Activated T-helper 1 cell treated with anti-CD3 and anti-CD28 coated beads, Interleukin-12 subunit alpha, Interleukin-12 subunit beta, Interleukin-2, Interleukin-4 antibody, amounts not matched to agents 30 ng/mL and 10 ng/mL and 1 ng/mL, durations not matched to agents 14 hours and 24 hours and 36 hours (primary cell): ENCODE data around the gene NFIC. TPM values are rescaled to one million over a fixed set of nuclear protein-coding genes. Genes with fewer than 3 reads are reported as not detected.
"Not testable (repeated sequence)": the region's sequence is repeated elsewhere in the genome, so short reads cannot be mapped to it uniquely, and the experiment has no call there.

Source experiments
- DNase-seq: peaks from one replicate; pipeline ENCODE4 v3.0.0; 2021; ENCODE audit warnings: low spot score
- H3K27ac Mint-ChIP-seq: one replicate; pipeline ENCODE4 v1.8.0; 2021; ENCODE audit warnings: mild to moderate bottlenecking, mixed read lengths
- H3K27me3 Mint-ChIP-seq: one replicate; pipeline ENCODE4 v1.8.0; 2022; ENCODE audit warnings: mild to moderate bottlenecking, moderate library complexity, mixed read lengths; ENCODE audit not compliant: insufficient read depth
- H3K36me3 Mint-ChIP-seq: one replicate; pipeline ENCODE4 v1.8.0; 2021; ENCODE audit warnings: low read depth, mixed read lengths
- H3K4me1 Mint-ChIP-seq: one replicate; pipeline ENCODE4 v1.8.0; 2021; ENCODE audit warnings: low read depth, mixed read lengths
- H3K4me3 Mint-ChIP-seq: one replicate; pipeline ENCODE4 v1.8.0; 2021; ENCODE audit warnings: mild to moderate bottlenecking, moderate library complexity, mixed read lengths
- H3K9me3 Mint-ChIP-seq: one replicate; pipeline ENCODE4 v1.8.0; 2021; ENCODE audit warnings: mixed read lengths
- intact Hi-C: fragments of 100-400 bp; cut with micrococcal nuclease; formaldehyde crosslinking; loops from one replicate; pipeline ENCODE4 v1.15.1; 2024
- total RNA-seq: library from RNA; stranded (reverse); gene quantifications from 2 replicates; pipeline ENCODE4 v1.2.3, GENCODE V29; 2022

NFIC gene
- total RNA-seq, 1 donor from 2014 or later: 18.7 TPM

DNA sequence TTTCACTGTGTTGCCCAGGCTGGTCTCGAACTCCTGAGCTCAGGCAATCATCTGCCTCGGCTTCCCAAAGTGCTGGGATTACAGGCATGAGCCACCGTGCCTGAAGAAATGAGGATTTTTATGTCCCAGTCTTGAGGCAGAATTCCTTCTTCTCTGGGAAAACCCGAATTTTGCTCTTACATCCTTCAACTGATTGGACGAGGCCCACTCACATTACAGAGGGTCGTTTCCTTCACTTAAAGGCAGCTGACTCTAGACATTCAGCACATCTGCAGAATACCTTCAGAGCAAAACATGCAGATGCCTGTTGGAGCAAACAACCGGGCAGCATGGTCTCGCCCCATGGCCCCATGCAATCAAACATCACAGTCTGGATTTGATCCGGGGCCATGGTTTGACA, 36.3 kb upstream of the NFIC start:
- no peaks in the 10 kb centered on the region for H3K9me3 Mint-ChIP-seq
- no peaks in the 10 kb centered on the region for H3K4me1 Mint-ChIP-seq
- DNase-seq: no peak
- H3K27ac Mint-ChIP-seq: no peak overlapping the region
- no peak overlapping the region for H3K4me3 Mint-ChIP-seq
- H3K36me3 Mint-ChIP-seq: no peaks in the 10 kb centered on the region
- intact Hi-C loops: no loop called here
- H3K27me3 Mint-ChIP-seq: peaks cover 9% of the 10 kb centered on the region

DNA sequence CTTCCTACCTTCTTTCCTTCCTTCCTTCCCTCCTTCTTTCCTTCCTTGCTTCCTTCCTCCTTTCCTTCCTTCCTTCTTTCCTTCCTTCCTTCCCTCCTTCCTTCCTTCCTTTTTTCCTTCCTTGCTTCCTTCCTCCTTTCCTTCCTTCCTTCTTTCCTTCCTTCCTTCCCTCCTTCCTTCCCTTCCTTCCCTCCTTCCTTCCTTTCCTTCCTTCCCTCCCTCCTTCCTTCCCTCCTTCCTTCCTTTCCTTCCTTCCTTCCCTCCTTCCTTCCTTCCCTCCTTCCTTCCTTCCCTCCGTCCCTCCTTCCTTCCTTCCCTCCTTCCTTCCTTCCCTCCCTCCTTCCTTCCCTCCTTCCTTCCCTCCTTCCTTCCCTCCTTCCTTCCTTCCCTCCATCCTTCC, 34.2 kb upstream of the NFIC start:
- H3K4me1 Mint-ChIP-seq, DNase-seq, intact Hi-C loops, H3K4me3 Mint-ChIP-seq, H3K27me3 Mint-ChIP-seq, H3K9me3 Mint-ChIP-seq, H3K36me3 Mint-ChIP-seq, H3K27ac Mint-ChIP-seq: not testable (repeated sequence)

DNA sequence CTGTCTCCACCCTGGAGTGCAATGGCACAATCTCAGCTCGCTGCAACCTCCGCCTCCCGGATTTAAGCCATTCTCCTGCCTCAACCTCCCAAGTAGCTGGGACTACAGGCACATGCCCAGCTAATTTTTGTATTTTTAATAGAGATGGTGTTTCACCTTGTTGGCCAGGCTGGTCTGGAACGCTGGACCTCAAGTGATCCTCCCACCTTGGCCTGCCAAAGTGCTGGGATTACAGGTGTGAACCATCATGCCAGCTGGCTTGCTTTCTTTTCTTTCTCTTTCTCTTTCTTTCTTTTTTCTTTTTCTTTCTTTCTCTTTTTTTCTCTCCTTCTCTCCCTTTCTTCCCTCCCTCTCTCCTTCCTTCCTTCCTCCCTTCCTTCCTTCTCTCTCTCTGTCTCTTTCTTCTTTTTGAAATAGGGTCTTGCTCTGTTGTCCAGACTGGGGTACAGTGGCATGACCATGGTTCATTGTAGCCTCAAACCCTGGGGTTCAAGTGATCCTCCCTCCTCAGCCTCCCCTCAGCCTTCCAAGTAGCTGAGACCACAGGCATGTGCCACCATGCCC, 33.3 kb upstream of the NFIC start:
- H3K27ac Mint-ChIP-seq: no peak overlapping the region
- H3K4me3 Mint-ChIP-seq: no peak overlapping the region
- no peaks in the 10 kb centered on the region for H3K9me3 Mint-ChIP-seq
- H3K4me1 Mint-ChIP-seq: no peaks in the 10 kb centered on the region
- intact Hi-C loops: no loop called here
- H3K36me3 Mint-ChIP-seq: no peaks in the 10 kb centered on the region
- H3K27me3 Mint-ChIP-seq: peaks cover 3% of the 10 kb centered on the region
- DNase-seq: no peak

GRCh38 chr19:3333662-3334061, 32.7 kb upstream of the NFIC start:
- no peak overlapping the region for H3K4me3 Mint-ChIP-seq
- intact Hi-C loops: no loop called here

GRCh38 chr19:3334749-3335430, 31.5 kb upstream of the NFIC start:
- DNase-seq, H3K27ac Mint-ChIP-seq, H3K27me3 Mint-ChIP-seq, intact Hi-C loops, H3K4me3 Mint-ChIP-seq, H3K9me3 Mint-ChIP-seq, H3K36me3 Mint-ChIP-seq, H3K4me1 Mint-ChIP-seq: not testable (repeated sequence)

More at GRCh38 chr19:3333662-3334061, 32.7 kb upstream of the NFIC start:
- Mint-ChIP-seq H3K4me1 (no peaks in the 10 kb centered on the region), H3K9me3 (no peaks in the 10 kb centered on the region), H3K36me3 (no peaks in the 10 kb centered on the region), H3K27me3 (peaks cover 3% of the 10 kb centered on the region), H3K27ac (no peak overlapping the region)
- DNase-seq: no peak

- no peaks in the 10 kb centered on the region for H3K27me3 Mint-ChIP-seq
- no peak overlapping the region for H3K4me3 Mint-ChIP-seq
- H3K36me3 Mint-ChIP-seq: no peaks in the 10 kb centered on the region
- no peak overlapping the region for H3K27ac Mint-ChIP-seq
- intact Hi-C loops: no loop called here
- H3K9me3 Mint-ChIP-seq: no peaks in the 10 kb centered on the region
- H3K4me1 Mint-ChIP-seq: no peaks in the 10 kb centered on the region
- no peak for DNase-seq
Observed at GRCh38 chr19:3335431-3336350, 30.7 kb upstream of the NFIC start.

DNA sequence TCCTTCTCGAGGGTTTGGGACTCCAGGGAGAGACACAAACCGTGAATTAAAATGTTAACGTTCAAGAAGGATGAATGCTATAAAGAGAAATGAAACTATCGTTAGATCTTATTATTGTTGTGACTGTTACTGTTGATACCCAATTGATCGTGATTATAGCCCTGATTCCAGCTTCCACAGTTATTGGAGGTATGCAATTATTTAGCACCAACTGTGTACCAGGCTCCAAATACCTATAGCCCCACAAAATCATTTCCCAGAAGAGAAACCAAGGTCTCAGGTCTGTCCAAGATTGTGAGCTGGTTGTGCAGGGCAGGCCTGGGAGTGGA, 30.1 kb upstream of the NFIC start:
- no peaks in the 10 kb centered on the region for H3K4me1 Mint-ChIP-seq
- H3K27me3 Mint-ChIP-seq: no peaks in the 10 kb centered on the region
- no peaks in the 10 kb centered on the region for H3K36me3 Mint-ChIP-seq
- intact Hi-C loops: no loop called here
- H3K27ac Mint-ChIP-seq: no peak overlapping the region
- H3K9me3 Mint-ChIP-seq: no peaks in the 10 kb centered on the region
- H3K4me3 Mint-ChIP-seq: no peak overlapping the region
- DNase-seq: no peak

GRCh38 chr19:3336680-3337523, 29.5 kb upstream of the NFIC start:
- Mint-ChIP-seq H3K4me1 (no peaks in the 10 kb centered on the region), H3K27me3 (no peaks in the 10 kb centered on the region), H3K4me3 (no peak overlapping the region), H3K9me3 (no peaks in the 10 kb centered on the region), H3K36me3 (no peaks in the 10 kb centered on the region), H3K27ac (no peak overlapping the region)
- intact Hi-C loops: no loop called here
- no peak for DNase-seq

DNA sequence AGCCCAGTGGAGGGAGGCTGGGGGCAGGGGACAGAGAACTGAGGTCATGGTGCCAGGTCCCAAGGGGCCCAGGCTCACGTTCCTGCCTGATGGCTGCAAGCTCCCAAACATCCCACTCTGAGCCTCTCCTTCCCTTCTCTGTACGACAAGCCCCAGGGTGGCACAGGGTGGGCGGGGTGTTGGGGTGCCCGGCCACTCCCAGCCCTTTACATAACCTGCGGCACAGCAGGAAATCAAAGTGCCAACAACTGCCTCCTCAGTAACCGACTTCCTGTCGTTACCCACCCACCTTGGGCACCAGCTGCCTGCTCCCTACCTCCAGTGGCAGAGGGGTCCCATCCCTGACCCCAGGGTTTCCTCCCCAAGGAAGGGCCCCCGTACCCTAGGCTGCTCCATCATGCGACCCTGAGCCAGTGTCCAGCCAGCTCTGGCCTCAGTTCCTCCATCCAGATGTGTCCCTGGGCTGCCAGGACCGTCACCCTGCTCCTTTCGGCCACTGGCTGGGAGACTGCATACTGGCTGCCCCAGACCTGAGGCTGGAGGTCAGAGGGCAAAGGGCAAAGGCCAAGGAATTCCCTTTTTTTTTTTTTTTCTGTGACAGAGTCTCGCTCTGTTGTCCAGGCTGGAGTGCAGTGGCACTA, 27.7 kb upstream of the NFIC start:
- intact Hi-C loops: no loop called here
- no peak overlapping the region for H3K27ac Mint-ChIP-seq
- H3K4me3 Mint-ChIP-seq: no peak overlapping the region
- DNase-seq: no peak
- no peaks in the 10 kb centered on the region for H3K36me3 Mint-ChIP-seq
- no peaks in the 10 kb centered on the region for H3K4me1 Mint-ChIP-seq
- H3K27me3 Mint-ChIP-seq: no peaks in the 10 kb centered on the region
- H3K9me3 Mint-ChIP-seq: no peaks in the 10 kb centered on the region

DNA sequence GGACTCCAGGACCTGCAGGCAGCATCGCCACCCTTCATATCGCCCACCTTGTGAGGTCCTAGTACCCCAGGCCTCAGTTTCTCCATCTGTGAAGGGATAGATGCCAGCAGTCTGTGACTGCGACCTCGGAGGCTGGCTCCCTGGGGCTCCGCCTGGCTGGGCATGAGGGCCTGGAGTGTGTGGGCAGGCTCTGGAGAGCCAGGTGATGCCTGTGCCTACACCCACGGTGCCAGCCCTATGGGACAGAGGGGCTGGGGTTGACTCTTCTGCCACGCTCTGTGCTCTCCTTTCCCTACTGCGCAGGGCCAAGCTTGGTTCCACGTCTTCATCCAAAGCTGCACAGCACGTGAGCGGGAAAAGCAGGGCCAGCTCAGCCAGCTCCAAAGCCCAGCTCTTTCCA, 26.0 kb upstream of the NFIC start:
- intact Hi-C loops: no loop called here
- Mint-ChIP-seq H3K4me3 (no peak overlapping the region), H3K36me3 (no peaks in the 10 kb centered on the region), H3K4me1 (no peaks in the 10 kb centered on the region), H3K9me3 (no peaks in the 10 kb centered on the region), H3K27ac (no peak overlapping the region), H3K27me3 (no peaks in the 10 kb centered on the region)
- DNase-seq: no peak

- DNase-seq: no peak
- H3K9me3 Mint-ChIP-seq: no peaks in the 10 kb centered on the region
- intact Hi-C loops: no loop called here
- no peak overlapping the region for H3K27ac Mint-ChIP-seq
- H3K36me3 Mint-ChIP-seq: no peaks in the 10 kb centered on the region
- H3K4me3 Mint-ChIP-seq: no peak overlapping the region
- H3K27me3 Mint-ChIP-seq: peaks cover under 1% of the 10 kb centered on the region
- H3K4me1 Mint-ChIP-seq: no peaks in the 10 kb centered on the region
Observed at GRCh38 chr19:3342246-3342645, 24.1 kb upstream of the NFIC start.

DNA sequence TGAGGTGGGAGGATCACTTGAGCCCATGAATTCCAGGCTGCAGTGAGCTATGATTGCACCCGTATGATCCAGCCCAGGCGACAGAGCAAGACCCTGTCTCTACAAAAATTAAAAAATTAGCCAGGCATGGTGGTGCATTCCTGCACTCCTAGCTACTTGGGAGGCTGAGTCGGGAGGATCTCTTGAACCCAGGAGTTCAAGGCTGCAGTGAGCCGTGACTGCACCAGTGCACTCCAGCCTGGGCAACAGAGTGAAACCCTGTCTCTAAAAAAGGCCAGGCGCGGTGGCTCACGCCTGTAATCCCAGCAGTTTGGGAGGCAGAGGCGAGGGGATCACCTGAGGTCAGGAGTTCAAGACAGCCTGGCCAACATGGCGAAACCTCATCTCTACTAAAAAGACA, 23.4 kb upstream of the NFIC start:
- H3K4me1 Mint-ChIP-seq, DNase-seq, H3K27ac Mint-ChIP-seq, intact Hi-C loops, H3K27me3 Mint-ChIP-seq, H3K36me3 Mint-ChIP-seq, H3K4me3 Mint-ChIP-seq, H3K9me3 Mint-ChIP-seq: not testable (repeated sequence)
